Nucleus accumbens (tissue), 56 donors: ENCODE data around the gene LHX8.
"Not testable (repeated sequence)": the region's sequence is repeated elsewhere in the genome, so short reads cannot be mapped to it uniquely, and the experiment has no call there.

Source experiments
- DNase-seq, 56 donors: peaks; one replicate each; lab custom pipeline; 2025; lab: John Stamatoyannopoulos, UW

LHX8 gene

DNA sequence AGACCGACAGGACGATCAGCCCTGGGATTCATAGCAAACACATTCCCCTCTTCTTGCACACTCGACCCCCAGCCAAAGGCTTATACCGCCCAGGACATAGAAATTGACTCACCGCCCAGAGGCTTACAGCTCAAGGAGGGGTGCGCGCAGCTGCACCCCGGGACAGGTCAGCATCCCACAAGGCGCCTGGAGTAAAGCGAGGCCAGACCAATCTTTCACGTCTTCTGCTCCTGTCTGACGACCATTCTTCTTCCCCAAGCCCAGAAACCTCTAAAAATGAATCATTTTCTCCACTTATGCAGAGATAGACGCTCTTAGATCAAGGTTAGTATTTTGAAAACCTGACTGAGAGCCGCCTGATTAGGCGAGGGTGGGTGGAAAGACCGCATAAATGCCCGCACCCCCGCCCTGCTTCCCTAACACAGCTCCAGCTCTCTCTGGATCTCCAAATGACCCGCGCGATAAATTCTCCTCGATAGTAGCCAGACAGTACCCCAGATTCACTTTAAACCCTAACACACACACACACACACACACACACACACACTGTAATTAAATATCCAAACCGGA is 1.9 kb upstream of the LHX8 start:
- DNase-seq = no peak

DNA sequence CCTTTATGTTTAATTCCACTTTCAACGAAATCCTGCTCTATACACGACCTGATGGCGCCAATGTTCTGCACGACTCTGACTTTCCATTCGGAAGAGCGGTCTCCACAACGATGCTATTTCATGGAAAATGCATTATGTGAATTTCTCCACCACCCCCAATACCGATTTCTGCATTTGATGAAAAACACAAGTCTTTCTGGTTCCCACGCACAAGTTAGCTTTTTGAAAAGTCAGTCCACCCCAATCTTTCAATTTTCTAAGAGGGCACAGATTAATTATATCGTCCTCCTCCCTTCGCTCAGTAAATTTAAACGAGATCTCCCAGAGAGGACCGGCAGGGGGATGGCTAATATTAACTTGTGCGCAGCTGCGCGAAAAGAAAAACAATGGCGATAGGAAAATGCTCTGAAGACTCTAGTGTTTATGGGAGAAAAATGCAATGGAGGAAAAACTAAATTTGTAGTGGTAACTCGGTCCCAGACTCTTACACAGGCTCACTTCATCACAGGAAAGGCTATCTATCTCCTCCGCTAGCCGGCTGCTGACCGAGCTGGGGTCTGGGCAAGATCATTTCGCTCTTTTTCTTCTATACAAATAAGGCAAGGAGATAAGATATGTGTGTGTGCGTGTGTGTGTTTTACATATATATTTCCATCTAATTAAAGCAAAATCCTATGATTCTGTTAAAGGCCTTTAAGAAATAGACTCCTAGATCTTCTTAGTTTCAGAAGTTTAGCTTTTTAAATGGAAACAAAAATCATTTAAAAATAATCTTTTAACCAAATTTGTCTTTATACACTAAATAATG is 1.2 kb upstream of the LHX8 start:
- DNase-seq = no peak

DNA sequence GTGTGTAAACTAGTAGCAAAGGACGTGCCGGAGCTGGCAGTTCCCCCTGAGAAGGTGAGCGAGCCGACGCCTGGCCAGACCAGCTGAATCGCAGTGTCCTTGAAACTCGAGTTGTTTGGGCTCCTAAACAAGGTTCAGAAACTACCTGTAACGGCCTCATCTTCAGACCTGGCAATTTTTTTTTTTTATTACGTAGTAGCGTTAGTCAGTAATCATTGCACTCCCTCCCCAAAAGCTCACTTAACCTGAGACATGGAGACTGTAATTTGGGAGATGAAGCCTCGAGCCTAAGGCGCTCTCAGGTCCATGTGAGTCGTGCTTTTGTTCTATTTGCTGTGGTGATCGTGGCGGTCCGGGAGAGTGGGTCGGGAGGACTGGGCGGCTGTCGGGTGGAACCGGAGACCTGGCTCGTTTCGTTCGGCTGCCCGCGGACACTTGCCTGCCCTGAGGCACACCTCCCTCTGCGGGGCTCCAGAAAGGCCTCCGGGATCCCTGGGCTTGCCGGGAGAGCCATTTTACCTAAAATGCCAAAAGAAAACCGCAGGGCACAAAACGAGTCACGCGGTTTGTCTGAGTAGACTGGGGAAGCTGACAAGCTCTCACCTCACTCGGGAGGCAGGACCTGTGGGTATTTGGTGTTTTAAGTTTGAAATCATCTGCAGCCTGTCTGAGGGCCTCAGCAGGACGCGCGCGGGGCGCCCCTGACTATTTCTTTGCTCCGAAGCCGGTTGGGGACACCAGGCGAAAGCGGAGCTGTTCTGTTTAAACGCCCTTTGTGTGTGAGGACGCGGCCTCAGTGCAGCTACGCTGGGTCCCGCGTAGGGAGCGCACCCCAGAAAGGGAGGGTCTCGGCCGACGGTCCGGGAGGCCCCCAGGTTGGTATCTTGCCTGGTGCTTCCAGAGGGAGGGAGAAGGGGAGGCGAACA is 722 bp downstream of the LHX8 start:
- DNase-seq = no peak

- no peak for DNase-seq
Measured at GRCh38 chr1:75135573-75136194, 1.5 kb downstream of the LHX8 start.

DNA sequence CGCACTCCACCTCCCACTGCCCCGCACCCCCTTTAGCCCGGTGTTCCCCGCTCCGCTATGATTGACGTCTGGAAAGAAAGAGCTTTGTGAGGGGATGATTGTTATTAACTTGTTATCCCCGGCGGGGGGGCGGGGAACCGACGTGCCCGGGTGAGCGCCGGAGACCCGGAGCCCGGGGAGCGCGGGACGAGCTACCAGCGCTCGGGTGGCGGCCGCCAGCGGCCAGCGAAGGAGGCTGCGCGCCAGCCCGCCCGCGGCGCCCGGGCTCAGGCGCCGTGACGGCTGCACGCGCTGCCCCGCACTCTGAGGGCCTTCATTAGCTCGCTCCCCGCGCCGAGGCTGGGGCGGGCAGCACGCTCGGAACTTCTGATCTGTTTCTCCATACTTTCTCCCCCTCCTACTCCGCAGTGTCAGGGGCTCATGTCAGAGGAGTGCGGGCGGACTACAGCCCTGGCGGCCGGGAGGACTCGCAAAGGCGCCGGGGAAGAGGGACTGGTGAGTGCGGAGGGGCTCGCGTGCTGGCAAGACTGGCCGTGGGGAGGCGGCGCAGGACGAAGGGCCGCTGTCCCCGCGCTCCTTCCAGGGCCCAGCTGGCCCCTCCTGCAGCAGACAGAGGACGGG is 2.1 kb downstream of the LHX8 start:
- no peak for DNase-seq

DNA sequence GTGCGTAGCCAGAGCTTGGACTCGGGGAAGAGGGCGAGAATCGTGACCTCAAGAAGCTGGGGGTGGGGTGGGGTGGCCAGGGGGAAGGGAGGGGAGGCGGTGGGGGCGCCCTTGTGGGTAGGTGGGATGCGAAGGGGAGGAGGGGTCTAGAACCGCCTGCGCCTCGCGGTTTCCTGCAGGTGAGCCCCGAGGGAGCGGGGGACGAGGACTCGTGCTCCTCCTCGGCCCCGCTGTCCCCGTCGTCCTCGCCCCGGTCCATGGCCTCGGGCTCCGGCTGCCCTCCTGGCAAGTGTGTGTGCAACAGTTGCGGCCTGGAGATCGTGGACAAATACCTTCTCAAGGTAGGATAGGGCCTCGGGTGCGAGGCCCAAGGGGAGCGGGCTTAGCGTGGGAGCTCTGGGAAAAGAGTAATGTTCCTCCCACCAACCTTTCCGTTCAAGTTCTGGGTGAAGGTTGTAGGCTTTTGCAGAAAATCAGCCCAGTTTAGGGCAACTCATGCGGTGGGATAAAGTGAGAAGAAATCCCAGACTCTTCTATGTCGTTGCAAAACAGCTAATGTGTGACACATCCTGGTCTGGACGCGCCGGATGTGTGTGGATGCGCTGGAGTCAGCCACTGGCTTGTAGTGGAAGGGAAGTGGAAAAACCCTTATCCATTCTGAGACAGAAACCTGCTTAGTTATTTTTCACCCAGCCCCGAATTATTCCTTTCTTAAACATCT is 2.9 kb downstream of the LHX8 start:
- DNase-seq = no peak

GRCh38 chr1:75152092-75152491 is 17.9 kb downstream of the LHX8 start:
- DNase-seq = no peak

DNA sequence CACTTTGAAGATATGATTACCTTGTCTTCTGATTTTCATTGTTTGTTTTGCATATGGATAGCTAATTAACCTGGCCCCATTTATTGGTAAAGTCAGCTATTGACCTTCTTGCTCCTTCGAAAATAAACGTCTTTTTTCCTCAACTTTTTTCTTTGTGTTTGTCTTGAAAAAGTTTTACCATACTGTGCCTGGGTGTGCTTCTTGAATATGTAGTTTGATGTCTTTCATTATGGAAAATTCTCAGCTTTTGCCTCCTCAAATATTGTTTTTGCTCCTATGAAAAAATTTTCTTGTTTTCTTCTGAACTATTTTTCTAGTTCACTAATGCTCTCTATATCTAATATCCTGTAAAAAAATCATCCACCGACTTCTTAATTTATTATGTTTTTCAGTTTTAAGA is 25.0 kb downstream of the LHX8 start:
- DNase-seq = no peak

DNA sequence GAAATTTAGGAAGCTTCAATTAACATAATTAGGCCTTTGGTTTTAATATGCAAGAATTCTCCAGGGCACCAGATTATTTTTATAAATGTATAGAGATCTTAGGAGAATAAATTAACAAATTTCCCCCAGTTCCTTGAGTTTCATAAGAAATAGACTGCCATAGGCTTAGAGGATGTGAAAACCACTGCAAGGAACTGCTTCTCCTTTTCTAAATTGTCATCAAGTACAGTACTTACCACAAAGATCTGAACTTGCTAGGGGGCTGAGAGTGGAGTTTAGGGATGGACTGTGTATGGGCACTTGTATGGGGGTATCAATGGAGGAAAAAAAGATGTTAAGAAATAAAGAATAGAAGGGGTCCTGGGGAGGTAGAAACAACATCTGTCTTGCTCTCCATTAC is 31.1 kb downstream of the LHX8 start:
- DNase-seq = no peak

- no peak for DNase-seq
Measured at GRCh38 chr1:75166821-75167220, 32.6 kb downstream of the LHX8 start.

DNA sequence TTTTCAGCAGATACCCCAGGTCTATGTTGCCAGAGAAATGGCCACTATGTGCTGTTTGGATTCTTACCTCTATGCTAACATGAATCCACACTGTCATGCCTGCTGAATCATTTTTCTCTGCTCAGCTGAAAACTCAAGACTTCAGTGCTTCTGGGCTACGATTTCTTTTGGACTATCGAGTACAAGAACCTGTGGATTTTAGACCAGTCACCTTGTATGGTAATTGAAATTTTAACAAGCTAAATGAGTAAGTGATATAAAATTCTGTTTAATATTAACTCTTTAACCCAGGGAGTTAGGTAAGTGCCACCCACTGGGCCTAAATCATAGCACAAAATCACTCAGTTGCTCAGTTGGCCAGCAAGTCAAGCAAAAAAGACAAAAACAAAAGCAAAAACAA is 35.8 kb downstream of the LHX8 start:
- no peak for DNase-seq

GRCh38 chr1:75170981-75171380 is 36.8 kb downstream of the LHX8 start:
- DNase-seq = no peak

DNA sequence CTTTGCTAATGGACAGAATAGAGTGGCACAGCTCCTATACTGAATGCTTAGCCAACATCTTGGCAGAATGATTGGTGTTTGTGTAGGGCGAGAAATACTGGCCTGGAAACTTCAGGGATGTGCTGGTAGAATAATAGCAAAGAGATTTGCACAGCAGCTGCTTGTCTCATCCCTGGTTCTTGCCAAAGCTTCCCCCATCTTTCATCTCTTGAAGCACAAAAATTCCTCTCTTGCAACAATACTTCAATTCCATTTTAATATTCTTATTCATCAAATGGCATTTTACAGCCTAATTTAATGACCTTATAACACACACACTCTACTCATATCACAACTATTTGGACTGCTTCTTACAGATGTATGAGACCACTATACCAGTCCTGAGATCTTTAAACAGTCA is 37.7 kb downstream of the LHX8 start:
- no peak for DNase-seq

DNA sequence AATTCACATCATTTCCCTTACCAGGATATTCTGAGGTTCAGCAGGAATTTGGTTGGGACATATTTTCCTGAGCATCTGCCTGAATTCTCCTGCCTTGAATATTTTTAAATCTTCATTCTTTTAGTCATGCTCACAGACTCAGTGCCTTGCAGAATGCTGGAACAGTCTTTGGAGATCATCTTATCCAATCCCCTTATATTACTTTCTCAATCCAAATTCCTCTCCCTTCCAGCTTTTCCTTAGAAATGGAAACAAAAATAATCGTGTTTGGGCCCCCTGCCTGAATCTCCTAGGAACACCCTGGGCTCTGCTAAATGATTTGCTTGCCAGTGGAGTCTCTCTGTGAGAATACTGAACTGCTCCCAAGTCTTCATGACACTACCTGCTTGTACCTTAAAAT is 38.4 kb downstream of the LHX8 start:
- peak in 1 of 56 donors; percentile 2 for DNase-seq

DNA sequence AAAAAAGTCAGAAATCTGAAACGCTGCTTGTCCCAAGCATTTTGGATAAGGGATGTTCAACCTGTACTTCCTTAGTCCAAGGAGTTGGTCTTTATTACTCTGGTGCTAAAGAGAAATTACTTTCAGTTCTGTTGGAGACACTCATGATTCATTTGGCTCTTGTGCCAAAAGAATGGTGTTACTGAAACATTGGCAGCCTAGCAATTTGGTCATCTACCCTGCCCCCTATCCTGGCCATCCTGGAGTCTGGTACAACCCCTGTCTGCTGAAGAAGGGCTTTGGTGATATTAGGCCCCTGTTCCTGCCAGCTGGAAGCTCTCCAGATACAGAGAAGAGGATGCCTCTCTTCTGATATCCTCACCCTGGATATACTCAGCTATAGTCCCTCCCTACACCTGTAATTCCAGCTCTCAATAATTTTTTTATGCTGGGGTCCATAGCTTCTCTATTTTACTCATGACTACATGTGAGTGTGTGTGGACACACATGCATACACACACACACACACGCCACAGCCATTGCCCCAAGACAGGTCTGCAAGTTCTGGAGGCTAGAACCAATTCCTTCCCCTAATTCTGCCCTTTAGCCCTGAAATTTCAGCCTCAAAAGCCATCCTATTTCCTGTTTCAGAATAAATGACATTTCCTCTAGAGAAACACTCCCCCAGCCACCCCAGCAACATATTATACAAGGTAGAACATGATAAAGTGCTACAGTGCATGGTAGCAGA is 40.0 kb downstream of the LHX8 start:
- no peak for DNase-seq

- DNase-seq = not testable (repeated sequence)
Measured at GRCh38 chr1:75181214-75181955, 47.2 kb downstream of the LHX8 start.

DNA sequence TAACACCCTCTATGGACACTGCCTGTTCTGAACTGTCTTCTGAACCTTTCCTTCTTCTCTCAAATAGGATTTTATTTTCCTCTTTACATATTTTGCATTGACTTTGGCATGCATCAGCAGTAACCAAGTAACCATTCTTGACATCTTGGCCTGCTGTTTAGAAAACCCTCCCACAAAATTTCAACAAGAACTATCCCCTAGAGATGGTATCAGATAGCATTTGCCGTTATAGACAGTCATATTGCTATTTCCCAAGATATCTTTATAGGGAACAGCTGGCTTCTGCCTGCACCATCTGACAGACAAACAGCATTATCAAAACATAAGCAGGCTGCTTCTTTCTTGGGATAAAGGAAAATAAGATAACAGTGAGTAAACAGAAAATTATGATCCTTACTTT is 54.7 kb downstream of the LHX8 start:
- DNase-seq = no peak

DNA sequence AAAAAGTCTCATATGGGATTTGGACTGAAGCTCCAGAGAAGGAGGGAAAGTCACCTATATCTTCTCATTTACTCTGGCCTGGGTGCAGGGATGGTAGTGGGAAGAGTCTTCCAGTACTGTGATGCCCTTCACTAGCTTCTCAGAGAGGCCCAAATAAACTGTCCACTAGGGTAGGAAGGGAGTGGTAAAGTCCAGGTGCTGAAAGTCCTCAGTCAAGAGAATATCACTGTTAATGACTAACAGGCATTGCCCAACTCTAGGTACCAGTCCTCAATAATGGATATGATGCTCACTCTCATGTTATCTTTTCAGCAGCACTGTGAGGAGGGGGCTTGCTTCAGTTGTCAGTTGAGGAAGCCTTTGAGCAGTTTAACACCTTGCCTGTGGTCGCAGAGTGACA is 64.0 kb downstream of the LHX8 start:
- DNase-seq = no peak
